Peyer's patch (tissue), 4 donors: ENCODE data around the gene ATF5.

Experiments used
- CTCF ChIP-seq, 6 experiments: fragments of 450-650 bp in 4 of 6; fragments of 200-600 bp in 2 of 6; sonication (generic) in 1 of 6; IDR thresholded peaks; one replicate each; pipeline ENCODE4 v1.5.1; 2017 to 2019; ENCODE audit warnings: antibody characterized with exemption in 6 of 6, mild to moderate bottlenecking in 3 of 6, moderate library complexity in 1 of 6
- POLR2A ChIP-seq, 2 donors: fragments of 450-650 bp; IDR thresholded peaks; one replicate each; pipeline ENCODE4 v1.5.1; 2017; ENCODE audit warnings: antibody characterized with exemption in 2 of 2, mild to moderate bottlenecking in 2 of 2, moderate library complexity in 2 of 2

- no peak for TF ChIP-seq CTCF (IDR thresholded peaks at IDR 0.05)
- no peak for TF ChIP-seq POLR2A (IDR thresholded peaks at IDR 0.05)
These were observed 38.4 kb upstream of the ATF5 start for GRCh38 chr19:49890349-49891311.
